ENCODE measurements around the gene PRDM11.

- no peak for TF ChIP-seq NFYB (CRISPR knock-in tag; conservative IDR thresholded peaks at IDR 0.05; ENCODE audit: low read depth)
- TF ChIP-seq CTCF (IDR thresholded peaks at IDR 0.05) = no peak
- TF ChIP-seq NR3C1 (CRISPR knock-in tag; conservative IDR thresholded peaks at IDR 0.05; ENCODE audit: low read depth) = no peak
- TF ChIP-seq HMGXB4 (CRISPR knock-in tag; IDR thresholded peaks at IDR 0.05) = no peak
- TF ChIP-seq FOXK1 (CRISPR knock-in tag; IDR thresholded peaks at IDR 0.05) = no peak
Measured at GRCh38 chr11:45246241-45246640, 99.8 kb downstream of the PRDM11 start.
